GM18867 (cell line): Measurements from ENCODE around the gene TMEM50A.
"Not testable (repeated sequence)": the region's sequence is repeated elsewhere in the genome, so short reads cannot be mapped to it uniquely, and the experiment has no call there.

Experiments used
- ATAC-seq: cut with Tn5 transposase; IDR thresholded peaks from one replicate; pipeline ENCODE4 v1.9.1; 2021; ENCODE audit warnings: mild to moderate bottlenecking, moderate library complexity; ENCODE audit not compliant: unreplicated experiment

Gene TMEM50A

DNA sequence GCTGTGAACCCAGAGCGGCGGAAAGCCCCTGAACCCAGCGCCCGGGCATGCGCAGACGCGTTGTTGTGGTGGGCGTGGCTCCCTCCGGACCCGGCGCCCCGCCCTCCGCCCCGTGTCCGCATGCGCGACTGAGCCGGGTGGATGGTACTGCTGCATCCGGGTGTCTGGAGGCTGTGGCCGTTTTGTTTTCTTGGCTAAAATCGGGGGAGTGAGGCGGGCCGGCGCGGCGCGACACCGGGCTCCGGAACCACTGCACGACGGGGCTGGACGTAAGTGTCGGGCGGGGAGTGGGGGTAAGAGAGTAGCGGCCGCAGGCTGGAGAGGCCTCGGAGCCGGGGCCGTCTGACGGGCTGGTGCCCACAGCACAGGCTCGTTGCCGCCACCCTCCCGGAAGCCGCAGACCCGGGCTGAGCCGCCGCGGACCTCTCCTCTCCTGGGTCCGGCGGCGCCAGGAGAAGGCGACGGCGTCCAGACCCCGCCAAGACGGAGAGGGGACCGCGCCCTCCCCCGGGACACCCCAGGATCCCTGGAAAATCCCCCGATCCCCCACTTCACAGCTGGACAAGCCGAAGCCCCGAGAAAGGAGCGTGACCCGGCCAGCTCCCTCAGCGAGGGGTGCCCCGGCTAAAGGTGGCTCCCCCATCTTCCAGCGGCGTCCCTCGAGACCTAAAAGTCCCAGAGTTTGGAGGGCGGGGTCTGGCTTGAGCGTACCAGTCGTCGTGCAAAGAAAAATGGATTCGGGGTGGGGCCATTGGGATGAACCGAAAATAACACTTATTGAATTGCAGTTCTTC, at the start of gene TMEM50A:
TMEM50A (plus strand) TSS at position 147 of the 794 bp plus-strand sequence. CDS start 2,153 bp downstream, outside the sequence.
- ATAC-seq: peak; percentile 76

DNA sequence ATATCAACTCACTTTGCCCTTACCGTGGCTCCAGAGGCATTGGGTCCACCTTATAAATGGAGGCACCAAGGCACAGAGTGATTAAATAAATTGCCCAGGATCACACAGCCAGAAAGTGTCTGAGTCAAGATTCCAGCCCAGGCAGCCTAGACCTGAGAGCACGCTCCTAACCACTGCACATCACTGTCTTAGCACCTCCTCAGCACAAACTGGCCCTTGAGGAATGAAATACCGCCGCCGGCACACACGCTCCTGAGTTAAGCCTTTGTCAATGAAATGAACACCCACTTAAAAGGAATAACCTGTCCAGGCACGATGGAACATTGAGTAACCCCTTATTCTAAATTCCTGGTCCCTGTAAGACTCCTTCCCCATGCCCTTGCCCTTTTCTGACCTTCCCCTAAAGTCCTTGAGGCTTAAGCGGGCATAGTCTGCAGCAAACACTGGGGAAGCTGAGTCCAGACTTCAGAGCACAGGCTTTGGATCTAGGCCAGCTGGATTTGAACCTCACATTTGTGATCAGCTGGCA, 49.5 kb upstream of the TMEM50A start:
- ATAC-seq: not testable (repeated sequence)

DNA sequence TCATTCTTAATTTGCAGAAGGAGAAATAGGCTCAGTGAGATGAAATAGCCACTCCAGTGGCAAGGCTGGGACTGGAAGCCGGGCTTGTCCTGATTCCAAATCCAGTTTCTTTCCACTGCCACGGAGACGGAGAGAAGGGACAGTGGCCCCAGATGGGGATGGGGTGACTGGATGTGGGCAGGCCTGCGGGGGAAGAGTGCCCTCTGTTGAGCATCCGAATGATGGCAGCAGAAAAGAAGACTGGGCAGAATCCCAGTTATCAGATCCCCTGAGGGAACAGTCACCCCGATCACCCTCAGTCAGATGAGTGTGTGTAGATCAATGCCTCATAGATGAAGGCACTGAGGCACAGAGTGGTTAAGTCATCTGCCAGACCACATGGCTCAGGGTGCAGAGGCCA, 48.1 kb upstream of the TMEM50A start:
- not testable (repeated sequence) for ATAC-seq

DNA sequence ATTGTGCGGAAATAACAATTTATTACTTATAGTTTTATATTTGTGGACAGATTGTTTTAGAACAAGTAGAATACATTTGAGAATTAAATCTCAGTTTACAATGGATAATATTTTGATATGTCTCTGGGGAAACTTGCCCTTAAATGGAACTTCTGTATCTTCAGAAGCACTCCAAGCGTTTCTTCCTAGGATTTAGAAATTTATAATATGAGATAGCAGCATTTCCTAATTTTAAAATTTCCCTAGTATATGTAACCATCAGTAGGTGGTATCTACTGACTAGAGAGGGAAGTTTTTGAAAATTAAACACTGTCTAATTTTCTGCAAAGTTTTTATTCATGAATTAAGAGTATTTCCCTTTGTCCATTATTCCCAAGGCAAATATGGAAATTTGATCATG, 44.7 kb upstream of the TMEM50A start:
- not testable (repeated sequence) for ATAC-seq

DNA sequence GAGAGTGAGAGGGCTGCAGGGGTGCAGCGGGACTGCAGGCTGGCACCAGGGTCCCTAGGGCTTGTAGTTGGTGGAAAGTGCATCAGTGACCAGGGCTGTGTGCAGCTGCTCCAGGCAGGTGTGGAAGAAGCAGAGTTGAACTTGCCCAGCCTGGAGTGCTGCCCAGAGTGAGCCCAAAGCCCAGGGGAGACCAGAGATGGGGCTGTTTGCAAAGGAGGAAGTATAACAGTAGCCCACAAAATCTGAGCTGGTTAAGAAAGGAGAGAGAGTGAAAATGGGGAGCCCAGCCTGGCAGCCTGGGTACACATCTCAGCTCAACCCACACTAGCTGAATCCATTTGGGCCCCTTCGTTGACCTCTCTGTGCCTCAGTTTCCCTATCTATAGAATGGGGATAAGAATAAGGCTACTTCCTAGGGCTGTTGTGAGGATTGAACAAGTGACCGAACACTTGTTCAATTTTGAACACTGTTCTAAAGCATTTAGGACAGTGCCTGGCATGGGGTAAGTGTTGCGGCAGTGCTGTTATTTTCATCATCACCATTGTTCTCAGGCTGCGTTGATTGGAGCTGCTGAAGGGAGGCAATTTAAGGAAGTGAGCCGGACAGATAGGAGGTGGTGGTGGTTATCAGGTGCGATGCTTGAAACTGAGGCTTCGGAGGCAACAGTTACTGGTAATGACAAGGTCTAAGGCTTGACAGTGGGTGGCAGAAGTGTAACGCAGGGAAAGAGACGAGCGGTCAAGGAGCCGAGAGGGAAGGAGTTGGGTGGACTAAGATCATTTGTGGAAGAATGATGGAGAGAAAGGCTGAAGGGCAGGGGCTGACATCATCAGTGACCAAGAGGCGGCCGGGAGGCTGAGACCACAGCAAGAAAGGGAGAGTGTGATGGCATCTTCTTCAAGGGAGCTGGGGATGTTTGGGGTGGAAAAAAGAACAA, 43.0 kb upstream of the TMEM50A start:
- not testable (repeated sequence) for ATAC-seq

DNA sequence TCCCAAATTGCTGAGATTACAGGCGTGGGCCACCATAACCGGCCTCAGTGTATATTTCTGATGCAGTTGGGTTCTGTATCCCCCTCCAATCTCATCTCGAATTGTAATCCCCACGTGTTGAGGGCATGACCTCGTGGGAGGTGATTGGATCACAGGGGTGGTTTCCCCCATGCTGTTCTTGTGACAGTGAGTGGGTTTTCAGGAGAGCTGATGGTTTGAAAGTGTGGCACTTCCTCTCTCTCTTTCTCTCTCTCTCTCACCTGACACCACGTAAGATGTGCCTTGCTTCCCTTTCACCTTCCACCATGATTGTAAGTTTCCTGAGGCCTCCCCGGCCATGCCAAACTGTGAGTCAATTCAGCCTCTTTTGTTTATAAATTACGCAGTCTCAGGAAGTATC, 41.6 kb upstream of the TMEM50A start:
- not testable (repeated sequence) for ATAC-seq

DNA sequence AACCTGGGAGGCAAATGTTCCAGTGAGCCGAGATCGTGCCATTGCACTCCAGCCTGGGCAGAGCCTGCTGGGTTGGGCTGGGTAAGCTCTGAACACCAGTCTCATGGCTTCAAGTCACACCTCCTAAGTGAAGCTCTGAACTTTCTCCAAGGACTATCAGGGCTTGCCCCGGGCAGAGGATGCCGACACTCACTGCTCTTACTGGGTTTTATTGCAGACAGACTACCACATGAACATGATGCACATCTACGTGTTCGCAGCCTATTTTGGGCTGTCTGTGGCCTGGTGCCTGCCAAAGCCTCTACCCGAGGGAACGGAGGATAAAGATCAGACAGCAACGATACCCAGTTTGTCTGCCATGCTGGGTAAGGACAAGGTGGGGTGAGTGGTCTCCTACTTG, 37.4 kb upstream of the TMEM50A start:
- not testable (repeated sequence) for ATAC-seq

DNA sequence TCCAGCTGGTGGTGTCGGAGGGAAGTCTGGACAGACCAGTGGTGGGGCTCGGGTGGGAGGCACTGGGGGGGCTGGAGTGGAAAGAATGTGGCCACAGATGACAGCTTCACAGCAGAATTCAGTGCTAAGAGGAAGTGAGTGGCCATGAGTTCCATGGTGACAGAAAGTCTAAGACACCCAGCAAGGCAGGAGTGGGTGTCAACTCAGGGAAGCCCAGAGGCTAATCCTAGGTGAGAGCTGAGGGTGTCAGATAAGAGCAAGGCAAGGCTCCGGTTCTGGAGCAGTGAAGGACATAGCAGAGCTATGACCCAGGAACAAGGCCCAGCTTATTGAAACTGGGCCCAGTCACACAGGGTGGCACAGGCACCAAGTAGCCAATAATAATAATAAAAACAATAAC, 35.8 kb upstream of the TMEM50A start:
- ATAC-seq: not testable (repeated sequence)

DNA sequence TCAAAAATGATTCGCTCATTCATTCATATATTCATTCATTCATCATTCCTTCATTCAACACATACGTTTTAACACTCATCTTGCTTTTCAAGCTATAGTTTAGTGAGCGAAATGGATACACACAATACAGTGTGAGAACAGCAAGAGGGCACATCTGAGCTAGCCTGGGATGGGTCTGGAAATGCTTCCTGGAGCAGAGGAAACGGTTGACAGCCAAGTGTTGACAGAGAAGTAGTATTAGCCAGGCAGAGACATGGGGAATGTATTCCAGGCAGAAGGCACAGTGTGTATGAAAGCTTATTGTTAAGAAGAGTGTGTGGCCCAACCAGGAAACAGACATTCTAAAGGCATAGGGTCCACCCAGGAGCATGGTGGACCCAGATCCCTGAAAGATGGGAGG, 33.2 kb upstream of the TMEM50A start:
- ATAC-seq: not testable (repeated sequence)

DNA sequence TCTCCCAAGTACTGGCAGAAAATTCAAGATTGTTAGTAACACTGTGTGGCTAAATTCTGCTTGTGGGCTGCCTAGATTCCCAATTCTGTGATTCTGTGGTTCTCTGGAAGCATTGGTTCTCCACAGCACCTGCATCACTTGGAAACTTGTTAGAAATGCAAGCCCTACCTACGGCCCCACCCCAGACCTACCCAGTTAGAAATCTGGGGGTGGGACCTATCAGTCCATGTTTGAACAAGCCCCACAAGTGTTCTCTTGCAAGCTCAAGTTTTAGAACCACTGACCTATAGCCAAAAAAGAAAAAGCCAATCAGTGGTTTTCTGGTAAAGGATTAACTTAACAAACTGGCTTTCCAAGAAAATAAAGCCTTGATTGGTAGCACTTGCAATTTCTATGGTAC, 30.0 kb upstream of the TMEM50A start:
- ATAC-seq: not testable (repeated sequence)

DNA sequence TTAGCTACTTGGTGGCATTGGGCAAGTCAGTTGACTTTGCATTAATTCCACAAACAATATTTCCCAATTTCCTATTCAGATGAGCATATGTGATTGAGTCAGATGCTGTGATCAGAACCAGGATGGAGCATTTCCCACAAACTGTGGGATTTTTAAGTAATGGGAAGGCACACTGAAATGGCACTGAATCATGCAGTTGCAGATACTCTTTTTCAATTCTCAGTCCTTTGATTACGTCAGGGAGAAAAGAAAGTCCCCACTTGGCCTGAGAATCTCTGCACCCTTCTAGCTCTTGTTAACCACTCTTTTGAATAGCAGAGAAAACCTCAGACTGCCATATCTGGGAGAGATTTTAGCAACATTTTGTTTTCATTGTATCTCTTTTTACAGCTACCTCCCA, 29.0 kb upstream of the TMEM50A start:
- not testable (repeated sequence) for ATAC-seq

DNA sequence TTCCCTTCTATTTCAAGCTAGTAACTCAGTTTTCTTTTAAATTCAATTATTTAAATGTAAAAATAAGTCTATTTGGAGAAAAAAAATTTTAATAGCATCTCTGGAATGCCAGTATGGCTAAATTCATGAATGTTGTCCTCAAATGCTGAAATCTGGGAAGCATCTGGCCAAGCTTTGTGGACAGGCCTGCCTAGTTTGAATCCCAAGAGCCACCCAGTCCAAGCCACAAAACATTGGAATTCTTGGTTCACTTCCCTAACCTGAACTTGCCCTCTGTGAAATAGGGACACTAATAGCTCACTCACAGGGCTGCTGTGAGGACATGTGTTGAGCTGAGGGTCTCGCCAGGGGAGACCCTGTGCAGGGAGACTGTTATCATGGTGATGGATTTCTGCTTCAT, 28.6 kb upstream of the TMEM50A start:
- not testable (repeated sequence) for ATAC-seq

DNA sequence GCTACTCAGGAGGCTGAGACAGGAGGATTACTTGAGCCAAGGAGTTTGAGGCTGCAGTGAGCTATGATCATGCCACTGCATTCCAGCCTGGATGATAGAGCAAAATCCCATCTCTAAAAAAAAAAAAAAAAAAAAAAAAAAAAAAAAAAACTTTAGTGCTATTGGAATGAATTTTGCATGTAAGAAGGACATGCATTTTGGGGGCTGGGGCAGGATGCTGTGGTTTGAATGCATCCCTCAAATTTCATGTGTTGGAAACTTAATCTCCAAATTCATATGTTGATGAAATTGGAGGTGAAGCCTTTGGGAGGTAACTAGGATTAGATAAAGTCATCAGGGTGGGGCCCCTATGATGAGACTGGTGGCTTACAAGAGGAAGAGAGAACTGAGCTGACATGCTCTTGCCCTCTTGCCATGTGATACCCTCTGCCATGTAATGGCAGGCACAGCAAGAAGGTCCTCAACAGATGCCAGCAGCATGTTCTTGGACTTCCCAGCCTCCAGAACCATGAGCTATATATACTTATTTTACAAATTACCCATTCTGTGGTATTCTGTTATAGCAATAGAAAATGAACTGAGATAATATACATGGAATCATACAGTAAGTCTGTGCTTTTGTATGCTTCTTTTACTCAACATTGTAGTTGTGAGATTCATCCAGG, 25.2 kb upstream of the TMEM50A start:
- ATAC-seq: not testable (repeated sequence)

DNA sequence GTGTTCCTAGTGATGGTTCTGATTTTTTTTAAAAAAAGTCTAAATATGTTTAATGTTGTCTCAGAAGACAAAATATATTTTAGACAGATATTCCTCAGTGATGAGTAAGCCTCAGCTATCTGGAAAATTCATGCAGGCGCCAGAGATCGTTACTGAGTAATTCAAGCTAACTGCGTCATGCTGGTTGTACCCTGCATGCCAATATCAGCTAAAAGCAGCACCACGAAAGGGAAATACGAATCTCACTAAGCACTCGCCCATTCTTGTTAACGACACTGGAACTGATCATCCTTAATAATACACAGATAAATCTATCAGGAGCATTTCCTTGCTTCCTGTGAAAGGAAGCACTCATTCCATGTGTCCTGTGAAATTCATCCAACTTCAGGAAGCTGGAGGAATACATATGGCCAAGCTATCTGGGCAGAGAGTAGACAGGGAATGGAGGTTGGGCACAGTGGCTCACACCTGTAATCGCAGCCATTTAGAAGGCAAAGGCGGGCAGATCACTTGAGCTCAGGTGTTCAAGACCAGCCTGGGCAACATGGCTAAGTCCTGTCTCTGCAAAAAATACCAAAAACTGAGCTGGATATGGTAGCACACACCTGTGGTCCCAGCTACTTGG, 17.7 kb upstream of the TMEM50A start:
- ATAC-seq: not testable (repeated sequence)

DNA sequence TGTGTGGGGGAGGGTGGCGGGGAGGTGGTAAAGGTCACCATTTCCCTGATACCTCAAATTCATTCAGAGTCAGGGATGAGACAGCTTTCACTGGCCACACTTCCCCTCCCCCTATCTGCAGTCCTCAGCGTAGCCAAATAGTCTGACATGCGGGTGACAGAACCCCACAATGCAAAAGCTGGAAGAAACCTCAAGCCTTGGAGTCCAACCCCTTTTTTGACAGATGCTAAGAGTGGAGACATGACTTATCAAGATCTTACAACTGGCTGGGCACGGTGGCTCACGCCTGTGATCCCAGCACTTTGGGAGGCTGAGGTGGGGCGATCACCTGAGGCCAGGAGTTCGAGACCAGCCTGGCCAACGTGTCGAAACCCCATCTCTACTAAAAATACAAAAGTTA, 16.0 kb upstream of the TMEM50A start:
- not testable (repeated sequence) for ATAC-seq

DNA sequence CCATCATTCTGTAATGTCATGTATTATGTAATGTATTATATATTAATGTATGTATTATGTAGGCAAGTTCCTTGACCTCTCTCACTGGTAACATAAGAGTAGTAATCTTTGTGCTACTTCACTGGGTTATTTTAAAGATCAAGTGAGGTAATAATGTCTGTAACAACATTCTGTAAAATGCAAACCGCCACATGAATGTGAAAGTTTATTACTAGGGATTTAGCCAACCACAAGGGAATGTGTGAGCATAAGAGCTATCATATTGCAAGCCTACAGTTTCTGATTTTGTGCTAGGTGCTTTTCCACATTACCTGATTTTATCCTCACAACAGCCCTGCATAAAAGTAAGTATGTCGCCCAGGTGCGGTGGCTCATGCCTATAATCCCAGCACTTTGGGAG, 13.7 kb upstream of the TMEM50A start:
- not testable (repeated sequence) for ATAC-seq

DNA sequence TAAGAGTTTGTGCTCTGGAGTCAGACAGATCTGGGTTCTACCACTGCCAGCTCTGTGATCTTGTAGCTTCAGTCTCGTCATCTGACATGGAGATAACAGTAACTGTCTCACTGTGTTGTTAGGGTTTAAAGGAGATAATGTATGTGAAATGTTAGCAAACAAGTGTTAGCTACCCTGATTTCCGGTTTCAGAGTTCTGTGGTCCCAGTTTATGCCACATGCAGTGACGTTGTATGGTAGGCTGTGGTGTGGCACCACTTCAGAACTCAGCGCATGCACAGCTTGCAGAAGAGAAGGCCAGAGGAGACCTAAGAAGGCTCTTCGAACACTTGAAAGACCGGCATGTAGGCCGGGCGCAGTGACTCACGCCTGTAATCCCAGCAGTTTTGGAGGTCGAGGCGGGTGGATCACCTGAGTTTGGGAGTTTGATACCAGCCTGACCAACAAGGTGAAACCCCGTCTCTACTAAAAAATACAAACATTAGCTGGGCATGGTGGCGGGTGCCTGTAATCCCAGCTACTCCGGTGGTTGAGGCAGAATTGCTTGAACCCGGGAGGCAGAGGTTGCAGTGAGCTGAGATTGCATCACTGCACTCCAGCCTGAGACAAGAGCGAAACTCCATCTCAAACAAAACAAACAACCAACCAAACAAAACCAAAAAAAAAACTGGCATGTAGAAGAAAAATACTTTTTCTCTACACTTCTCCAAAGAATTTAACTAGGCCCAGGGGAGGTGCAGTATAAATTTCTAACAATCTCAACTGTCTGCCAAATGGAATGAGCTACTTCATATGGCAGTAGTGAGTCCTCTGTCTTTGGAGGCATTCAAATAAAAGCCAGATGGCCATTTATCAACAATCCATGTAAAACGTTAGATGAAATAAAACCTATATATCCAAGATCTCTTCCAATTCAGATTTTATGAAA, 10.0 kb upstream of the TMEM50A start:
- ATAC-seq: not testable (repeated sequence)

DNA sequence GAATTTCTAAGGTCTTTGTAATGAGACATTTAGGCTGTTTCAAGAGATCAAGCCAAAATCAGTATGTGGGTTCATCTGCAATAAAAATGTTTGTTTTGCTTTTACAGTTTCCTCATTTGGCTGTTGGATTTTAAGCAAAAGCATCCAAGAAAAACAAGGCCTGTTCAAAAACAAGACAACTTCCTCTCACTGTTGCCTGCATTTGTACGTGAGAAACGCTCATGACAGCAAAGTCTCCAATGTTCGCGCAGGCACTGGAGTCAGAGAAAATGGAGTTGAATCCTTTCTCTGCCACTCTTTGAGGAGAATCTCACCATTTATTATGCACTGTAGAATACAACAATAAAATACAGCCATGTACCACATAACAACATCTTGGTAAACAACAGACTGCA, 9.3 kb upstream of the TMEM50A start:
- not testable (repeated sequence) for ATAC-seq

DNA sequence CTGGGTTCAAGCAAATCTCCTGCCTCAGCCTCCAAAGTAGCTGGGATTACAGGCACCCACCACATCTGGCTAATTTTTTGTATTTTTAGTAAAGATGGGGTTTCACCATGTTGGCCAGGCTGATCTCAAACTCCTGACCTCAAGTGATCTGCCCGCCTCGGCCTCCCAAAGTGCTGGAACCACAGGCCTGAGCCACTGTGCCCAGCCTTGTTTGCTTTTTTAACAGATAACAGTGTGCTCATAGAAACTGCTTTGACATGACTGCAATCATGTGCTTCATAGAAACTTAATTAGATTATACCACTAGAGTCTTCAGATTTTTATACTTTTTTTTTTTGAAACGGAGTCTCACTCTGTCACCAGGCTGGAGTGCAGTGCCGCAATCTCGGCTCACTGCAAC, 8.8 kb upstream of the TMEM50A start:
- ATAC-seq: not testable (repeated sequence)
